Measurements from ENCODE around the gene GRIN2A. TPM values are rescaled to one million over a fixed set of nuclear protein-coding genes. Genes with fewer than 3 reads are reported as not detected.

GRIN2A gene
- total RNA-seq, 1 donor = 3.4 TPM

DNA sequence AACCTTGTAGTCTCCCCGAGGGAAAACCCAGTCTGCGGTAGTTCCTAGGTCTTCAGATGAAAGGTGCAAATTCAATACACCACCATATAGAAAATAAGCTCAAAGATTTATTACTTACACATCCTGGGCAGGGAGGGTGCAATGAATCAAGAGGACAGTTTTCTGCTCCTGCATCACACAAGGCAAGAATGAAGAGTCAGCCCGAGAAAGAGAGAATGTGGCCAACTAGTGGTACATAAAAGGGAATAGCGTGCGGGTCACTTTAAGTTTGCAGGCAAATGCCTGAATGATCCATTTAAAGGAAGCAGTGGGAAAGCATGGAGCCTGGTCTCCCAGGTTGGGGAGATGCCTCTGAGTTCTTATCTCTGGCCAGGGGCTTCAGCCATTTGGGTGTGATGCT lies 403.4 kb downstream of the GRIN2A start:
- no peak overlapping the region for H3K4me3 ChIP-seq (ENCODE audit: low read depth, low read length)
- TF ChIP-seq CTCF (IDR thresholded peaks at IDR 0.05; ENCODE audit: insufficient read depth, low read length) = no peak
- no peak for DNase-seq (ENCODE audit: low read depth)

DNA sequence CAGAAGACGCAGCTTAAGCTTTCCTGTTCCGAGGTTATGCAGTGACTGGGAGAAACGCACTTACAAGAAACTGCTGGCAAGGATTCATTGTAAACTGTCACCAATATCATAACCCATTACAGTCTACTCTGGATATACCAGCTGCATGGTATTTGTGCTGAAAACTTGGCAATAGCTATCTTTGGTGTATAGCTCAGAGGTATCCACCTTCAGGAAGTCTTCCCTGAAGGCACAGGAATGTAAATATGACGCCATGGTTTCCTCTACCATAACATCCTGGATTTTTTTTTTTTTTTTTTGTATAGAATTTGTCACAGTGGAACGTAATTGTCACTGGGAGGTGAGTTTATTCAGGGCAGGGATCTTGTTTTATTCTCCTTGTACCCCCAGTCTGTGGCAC lies 406.2 kb downstream of the GRIN2A start:
- H3K4me3 ChIP-seq (ENCODE audit: low read depth, low read length) = no peak overlapping the region
- TF ChIP-seq CTCF (IDR thresholded peaks at IDR 0.05; ENCODE audit: insufficient read depth, low read length) = no peak
- DNase-seq (ENCODE audit: low read depth) = no peak

DNA sequence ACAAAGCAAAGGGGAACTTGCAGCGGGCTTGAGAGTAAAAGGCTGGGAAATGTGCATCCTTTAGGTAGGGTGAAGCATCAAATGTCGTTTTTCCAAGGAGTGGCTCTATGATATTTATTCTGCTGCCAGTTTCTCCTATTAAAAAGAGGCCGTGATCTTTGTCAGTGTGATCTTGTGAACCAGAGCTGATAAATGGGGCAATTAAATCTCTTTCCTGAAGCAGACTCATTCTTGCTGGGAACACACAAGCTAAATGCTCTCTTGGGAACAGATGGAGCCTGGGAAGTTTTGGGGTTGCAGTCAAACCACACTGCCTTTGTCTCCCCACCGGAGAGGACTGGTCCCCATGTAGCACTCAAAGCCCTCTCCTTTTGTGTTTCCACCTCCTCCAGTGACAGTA lies 408.9 kb downstream of the GRIN2A start:
- TF ChIP-seq CTCF (IDR thresholded peaks at IDR 0.05; ENCODE audit: insufficient read depth, low read length) = no peak
- no peak for DNase-seq (ENCODE audit: low read depth)
- H3K4me3 ChIP-seq (ENCODE audit: low read depth, low read length) = no peak overlapping the region

DNA sequence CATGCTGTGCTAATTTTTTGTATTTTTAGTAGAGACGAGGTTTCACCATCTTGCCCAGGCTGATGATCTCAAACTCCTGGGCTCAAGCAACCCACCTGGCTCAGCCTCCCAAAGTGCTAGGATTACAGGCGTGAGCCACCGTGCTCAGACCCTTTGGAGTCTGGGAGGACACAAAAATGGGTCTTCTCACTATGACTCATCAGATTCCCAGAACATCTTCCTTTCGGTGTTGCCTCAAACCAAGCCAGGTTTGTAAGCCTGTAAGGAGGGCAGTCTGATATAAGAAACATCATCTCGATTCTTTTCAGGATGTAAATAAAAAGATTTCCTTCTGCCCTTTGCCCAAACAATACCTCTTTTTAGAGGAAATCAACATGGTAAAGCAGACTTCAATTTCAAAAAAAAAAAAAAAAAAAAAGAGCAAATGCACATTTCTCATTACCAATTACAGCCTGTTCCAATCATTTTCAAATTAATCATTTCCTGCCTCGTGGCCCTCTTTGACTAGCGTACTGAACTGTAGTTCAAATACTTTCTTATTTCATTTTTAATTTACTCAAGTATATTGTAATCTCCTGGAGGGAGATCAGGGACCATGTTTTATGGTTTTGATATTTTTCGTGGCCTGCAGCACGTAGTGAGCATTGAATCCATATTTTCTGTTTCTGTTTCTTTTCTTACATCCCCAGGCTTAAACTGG lies 409.6 kb downstream of the GRIN2A start:
- DNase-seq (ENCODE audit: low read depth) = no peak

DNA sequence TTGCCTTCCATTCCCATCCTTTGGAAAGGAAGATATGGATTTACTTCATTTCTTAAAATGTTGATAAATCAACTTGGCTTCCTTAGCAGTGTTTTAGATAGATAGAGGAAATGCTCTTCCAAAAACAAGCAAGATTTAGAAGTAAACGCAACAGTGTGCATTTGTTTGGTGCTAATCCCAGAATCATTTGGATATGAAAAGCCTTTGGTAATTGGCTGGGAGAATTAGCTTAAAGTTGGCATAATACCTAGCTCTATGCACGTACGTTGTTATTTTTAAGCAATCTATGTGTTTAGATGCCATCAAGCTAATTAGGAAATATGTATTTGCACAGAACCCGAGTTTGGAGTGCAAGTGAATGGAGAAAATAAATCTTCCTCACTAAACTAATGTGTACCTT lies 415.3 kb downstream of the GRIN2A start:
- TF ChIP-seq CTCF (IDR thresholded peaks at IDR 0.05; ENCODE audit: insufficient read depth, low read length) = no peak
- DNase-seq (ENCODE audit: low read depth) = no peak
- no peak overlapping the region for H3K4me3 ChIP-seq (ENCODE audit: low read depth, low read length)

More for the DNA sequence above, 409.6 kb downstream of the GRIN2A start:
- no peak overlapping the region for H3K4me3 ChIP-seq (ENCODE audit: low read depth, low read length)
- TF ChIP-seq CTCF (IDR thresholded peaks at IDR 0.05; ENCODE audit: insufficient read depth, low read length) = no peak

DNA sequence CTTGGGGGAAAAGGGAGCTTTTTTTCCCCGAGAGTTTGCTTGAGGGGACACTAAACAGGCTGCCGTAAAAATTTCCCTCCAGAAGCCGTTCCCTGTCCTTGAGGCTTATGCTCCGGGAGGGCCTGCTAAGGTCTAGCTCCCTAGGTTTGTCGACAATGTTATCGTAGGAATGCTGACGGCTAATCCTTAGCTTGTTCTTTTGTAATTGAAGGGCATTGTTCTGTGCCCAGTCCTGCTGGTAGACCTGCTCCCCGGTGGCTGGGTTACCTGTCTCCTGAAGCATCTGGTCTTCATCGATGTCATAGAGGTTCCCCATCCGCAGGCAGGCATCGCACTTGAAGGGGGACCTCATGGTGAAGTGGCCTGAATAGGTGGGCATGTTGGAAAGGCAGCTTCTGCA lies 418.7 kb downstream of the GRIN2A start:
- no peak for TF ChIP-seq CTCF (IDR thresholded peaks at IDR 0.05; ENCODE audit: insufficient read depth, low read length)
- no peak overlapping the region for H3K4me3 ChIP-seq (ENCODE audit: low read depth, low read length)
- no peak for DNase-seq (ENCODE audit: low read depth)

DNA sequence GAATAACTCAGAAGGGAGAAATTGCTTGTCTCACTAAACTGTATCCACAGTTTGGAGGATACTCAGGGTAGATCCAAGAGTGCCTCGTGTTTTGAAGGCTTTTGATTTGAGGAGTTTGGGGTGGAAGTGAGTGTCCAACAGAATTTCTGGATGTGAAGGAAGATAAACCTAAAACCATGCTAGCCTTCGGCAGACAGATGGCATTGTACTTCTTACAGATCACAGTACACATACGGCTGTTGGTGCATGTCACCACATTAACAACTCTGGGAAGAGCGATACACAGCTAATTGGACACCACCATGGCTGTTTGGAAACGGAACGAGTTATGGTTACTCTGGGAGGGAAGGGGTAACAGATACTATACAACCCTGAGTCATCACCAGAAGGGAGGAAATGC lies 420.4 kb downstream of the GRIN2A start:
- TF ChIP-seq CTCF (IDR thresholded peaks at IDR 0.05; ENCODE audit: insufficient read depth, low read length) = no peak
- no peak overlapping the region for H3K4me3 ChIP-seq (ENCODE audit: low read depth, low read length)
- no peak for DNase-seq (ENCODE audit: low read depth)
